ENCODE data around the gene SRSF9. TPM values are rescaled to one million over a fixed set of nuclear protein-coding genes. Genes with fewer than 3 reads are reported as not detected.

Gene SRSF9
- total RNA-seq, 4 donors from 2014 or later: 10.5 to 150 (median 91.1) TPM

DNA sequence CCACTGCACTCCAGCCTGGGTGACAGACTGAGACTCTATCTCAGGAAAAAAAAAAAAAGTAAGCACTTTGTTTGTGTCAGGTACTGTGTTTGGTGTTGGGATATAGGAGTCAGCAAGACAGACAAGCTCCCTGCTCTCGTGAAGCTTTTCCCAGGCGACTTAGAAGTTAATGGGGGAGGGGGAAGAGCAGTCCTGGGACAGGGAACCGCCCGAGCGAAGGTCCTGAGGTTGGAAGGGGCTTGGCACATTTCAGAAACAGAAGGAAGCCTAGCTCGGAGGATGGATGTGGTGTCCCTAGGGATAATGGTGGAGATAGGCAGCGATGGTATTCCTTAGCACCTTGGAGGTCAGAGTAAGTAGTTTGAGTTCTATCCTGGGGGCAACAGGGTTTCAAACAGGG, 40.2 kb downstream of the SRSF9 start:
- TF ChIP-seq POLR2A (IDR thresholded peaks at IDR 0.05) (no peak), CTCF (IDR thresholded peaks at IDR 0.05) (no peak)
- Histone ChIP-seq H3K27ac (no peak overlapping the region), H3K9me3 (no peaks in the 10 kb centered on the region), H3K4me3 (no peak overlapping the region), H3K4me1 (no peaks in the 10 kb centered on the region), H3K27me3 (no peaks in the 10 kb centered on the region), H3K36me3 (no peaks in the 10 kb centered on the region)
- DNase-seq: no peak
- intact Hi-C loops (cut with DNase I; ENCODE audit: low total_unique reads): loop anchor here (5.0 kb wide), 1 partner anchor 67 kb away; no protein-coding TSS in a partner anchor

DNA sequence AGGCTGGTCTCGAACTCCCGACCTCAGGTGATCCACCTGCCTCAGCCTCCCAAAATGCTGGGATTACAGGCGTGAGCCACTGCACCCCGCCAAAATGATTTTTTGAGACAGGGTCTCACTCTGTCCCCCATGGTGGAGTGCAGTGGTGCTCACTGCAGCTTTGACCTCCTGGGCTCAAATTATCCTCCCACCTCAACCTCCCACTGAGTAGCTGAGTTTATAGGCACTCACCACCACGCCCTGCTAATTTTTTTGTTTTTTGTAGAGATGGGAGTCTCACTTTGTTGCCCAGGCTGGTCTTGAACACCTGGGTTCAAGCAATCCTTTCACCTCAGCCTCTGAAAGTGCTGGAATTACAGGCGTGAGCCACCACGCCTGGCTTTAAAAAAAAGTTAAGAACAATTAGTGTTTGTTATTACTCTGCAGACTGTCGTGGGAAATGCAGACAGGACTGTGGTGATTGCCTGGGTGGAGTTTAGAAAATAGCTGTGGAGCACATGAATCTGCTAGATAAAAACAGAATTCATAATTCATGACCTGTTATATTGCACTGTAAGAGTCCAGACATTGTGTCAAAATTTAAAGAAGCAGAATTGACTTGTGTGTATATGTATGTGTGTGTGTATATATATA, 40.8 kb downstream of the SRSF9 start:
- Histone ChIP-seq H3K36me3 (no peaks in the 10 kb centered on the region), H3K4me3 (no peak overlapping the region), H3K27me3 (no peaks in the 10 kb centered on the region), H3K4me1 (no peaks in the 10 kb centered on the region), H3K27ac (no peak overlapping the region), H3K9me3 (no peaks in the 10 kb centered on the region)
- no peak for DNase-seq
- intact Hi-C loops (cut with DNase I; ENCODE audit: low total_unique reads): loop anchor here (5.0 kb wide), 1 partner anchor 66 kb away; no protein-coding TSS in a partner anchor
- TF ChIP-seq CTCF (IDR thresholded peaks at IDR 0.05): no peak
- no peak for TF ChIP-seq POLR2A (IDR thresholded peaks at IDR 0.05)

DNA sequence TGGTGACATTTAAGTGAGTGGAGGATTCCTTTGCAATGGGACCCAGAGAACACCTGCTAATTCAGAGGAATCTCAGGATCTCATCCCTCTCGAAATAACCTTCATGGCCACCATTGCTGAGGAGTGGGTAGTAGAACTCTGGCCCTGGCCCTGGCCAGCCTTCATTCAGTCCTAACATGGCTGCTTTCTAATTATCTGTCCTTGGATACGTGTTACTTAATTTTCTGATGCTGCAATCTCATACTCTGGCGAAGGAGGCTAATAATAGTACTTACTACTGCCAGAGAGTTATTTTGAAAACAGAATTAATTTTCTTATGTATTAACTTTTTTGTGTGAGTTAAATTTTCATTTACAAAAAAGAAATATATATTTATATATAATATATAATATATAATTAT, 43.8 kb downstream of the SRSF9 start:
- intact Hi-C loops (cut with DNase I; ENCODE audit: low total_unique reads): loop anchor here (5.0 kb wide), 1 partner anchor 63 kb away; no protein-coding TSS in a partner anchor

DNA sequence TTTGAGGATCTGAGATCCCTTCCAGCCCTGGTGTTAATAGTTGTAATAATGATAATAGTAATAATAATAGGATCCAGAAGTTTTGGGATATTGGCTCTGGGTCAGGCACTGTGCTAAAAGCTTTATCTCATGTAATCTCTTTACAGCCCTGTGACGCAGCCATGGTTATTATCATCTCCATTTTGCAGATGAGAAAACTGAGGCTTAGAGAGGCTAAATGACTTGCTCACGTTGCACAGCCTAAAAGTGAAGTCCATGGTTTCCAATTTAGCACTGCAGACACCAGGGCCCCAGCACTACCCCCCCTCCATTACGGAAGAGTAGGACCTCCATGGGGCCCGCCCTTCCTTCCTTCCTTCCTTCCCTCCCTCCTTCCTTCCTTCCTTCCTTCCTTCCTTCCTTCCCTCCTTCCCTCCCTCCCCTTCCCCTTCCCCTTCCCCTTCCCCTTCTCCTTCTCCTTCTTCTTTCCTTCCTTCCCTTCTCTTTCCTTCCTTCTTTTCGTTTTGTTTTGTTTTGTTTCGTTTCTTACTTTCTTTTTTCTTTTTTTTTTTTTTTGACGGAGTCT, 46.6 kb downstream of the SRSF9 start:
- DNase-seq: no peak
- intact Hi-C loops (cut with DNase I; ENCODE audit: low total_unique reads): no loop called here
- Histone ChIP-seq H3K4me1 (no peaks in the 10 kb centered on the region), H3K27me3 (no peaks in the 10 kb centered on the region), H3K36me3 (no peaks in the 10 kb centered on the region), H3K27ac (no peak overlapping the region), H3K4me3 (no peak overlapping the region), H3K9me3 (no peaks in the 10 kb centered on the region)
- TF ChIP-seq CTCF (IDR thresholded peaks at IDR 0.05): no peak
- TF ChIP-seq POLR2A (IDR thresholded peaks at IDR 0.05): no peak

More for the DNA sequence above, 43.8 kb downstream of the SRSF9 start:
- H3K9me3 ChIP-seq: no peaks in the 10 kb centered on the region
- no peak for DNase-seq
- no peaks in the 10 kb centered on the region for H3K36me3 ChIP-seq
- no peak overlapping the region for H3K27ac ChIP-seq
- no peaks in the 10 kb centered on the region for H3K4me1 ChIP-seq
- H3K4me3 ChIP-seq: no peak overlapping the region
- no peak for TF ChIP-seq POLR2A (IDR thresholded peaks at IDR 0.05)
- no peak for TF ChIP-seq CTCF (IDR thresholded peaks at IDR 0.05)
- no peaks in the 10 kb centered on the region for H3K27me3 ChIP-seq

DNA sequence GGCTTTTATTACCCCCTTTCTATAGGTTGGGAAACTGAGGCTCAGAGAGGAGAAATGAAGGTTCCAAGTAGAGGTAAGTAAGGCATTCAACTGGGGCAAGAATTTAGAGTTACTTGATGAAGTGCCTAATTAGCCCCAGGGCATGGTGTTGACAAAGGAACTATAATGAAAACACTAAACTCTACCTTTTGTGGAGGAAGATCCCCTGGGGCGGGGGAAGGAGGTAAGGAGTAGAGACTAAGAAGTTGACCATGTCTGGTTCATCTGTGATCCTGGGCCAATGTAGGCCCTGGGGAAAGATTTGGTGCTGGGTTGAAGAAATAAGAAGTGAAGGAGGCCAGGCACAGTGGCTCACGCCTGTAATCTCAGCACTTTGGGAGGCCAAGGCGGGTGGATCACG, 47.8 kb downstream of the SRSF9 start:
- no peaks in the 10 kb centered on the region for H3K36me3 ChIP-seq
- TF ChIP-seq POLR2A (IDR thresholded peaks at IDR 0.05): no peak
- TF ChIP-seq CTCF (IDR thresholded peaks at IDR 0.05): no peak
- intact Hi-C loops (cut with DNase I; ENCODE audit: low total_unique reads): no loop called here
- H3K9me3 ChIP-seq: no peaks in the 10 kb centered on the region
- no peak overlapping the region for H3K4me3 ChIP-seq
- no peaks in the 10 kb centered on the region for H3K27me3 ChIP-seq
- no peaks in the 10 kb centered on the region for H3K4me1 ChIP-seq
- DNase-seq: no peak
- no peak overlapping the region for H3K27ac ChIP-seq

All from uterus (tissue), 4 donors.